CD4-positive, alpha-beta T cell treated with Interleukin-17A for 1 hour (primary cell): Measurements from ENCODE around the gene RIF1.

Source experiments
- DNase-seq: peaks from one replicate; pipeline ENCODE4 v3.0.0-alpha.2; 2020

Gene RIF1

GRCh38 chr2:151522556-151522955, 112.9 kb downstream of the RIF1 start:
- no peak for DNase-seq

GRCh38 chr2:151523850-151524249, 114.1 kb downstream of the RIF1 start:
- DNase-seq = no peak

- DNase-seq = no peak
These were observed 116.2 kb downstream of the RIF1 start for GRCh38 chr2:151525821-151526373.

GRCh38 chr2:151526572-151527090, 116.9 kb downstream of the RIF1 start:
- no peak for DNase-seq
